OCI-LY7 (cell line): Measurements from ENCODE around the gene CFAP100.

Source experiments
- CTCF ChIP-seq: fragments of 200-600 bp; sonication (generic); conservative IDR thresholded peaks from 2 replicates; pipeline ENCODE4 v1.5.1; 2014; ENCODE audit warnings: mild to moderate bottlenecking, antibody characterized with exemption, low read length, moderate library complexity, mixed read lengths
- EZH2phosphoT487 ChIP-seq: fragments of 200-600 bp; sonication (generic); IDR thresholded peaks from 2 replicates; pipeline ENCODE4 v1.6.1; 2018; ENCODE audit warnings: low read depth, borderline replicate concordance, mild to moderate bottlenecking, mixed run types, antibody characterized with exemption, low read length, moderate library complexity, mixed read lengths

- no peak for TF ChIP-seq CTCF
- TF ChIP-seq EZH2phosphoT487: no peak
Measured at GRCh38 chr3:126482503-126483255, 88.0 kb downstream of the CFAP100 start.
